Fibroblast of lung (primary cell): ENCODE measurements around the gene PTPN9.

Experiments
- EZH2 ChIP-seq: IDR thresholded peaks from 2 replicates; pipeline ENCODE4 v1.5.1; 2012; ENCODE audit warnings: low read length, control low read depth, mild to moderate bottlenecking; ENCODE audit errors: missing control alignments
- TF ChIP-seq, protein P1 (sequence below), 2 donors: IDR thresholded peaks in 1 of 2; conservative IDR thresholded peaks in 1 of 2; 1 replicate in 1 of 2; 2 replicates in 1 of 2; pipeline ENCODE4 v1.5.1; 2011 to 2012; ENCODE audit warnings: low read length in 2 of 2, control low read depth in 1 of 2, inconsistent platforms in 1 of 2, low read depth in 1 of 2, mild to moderate bottlenecking in 1 of 2

DNA sequence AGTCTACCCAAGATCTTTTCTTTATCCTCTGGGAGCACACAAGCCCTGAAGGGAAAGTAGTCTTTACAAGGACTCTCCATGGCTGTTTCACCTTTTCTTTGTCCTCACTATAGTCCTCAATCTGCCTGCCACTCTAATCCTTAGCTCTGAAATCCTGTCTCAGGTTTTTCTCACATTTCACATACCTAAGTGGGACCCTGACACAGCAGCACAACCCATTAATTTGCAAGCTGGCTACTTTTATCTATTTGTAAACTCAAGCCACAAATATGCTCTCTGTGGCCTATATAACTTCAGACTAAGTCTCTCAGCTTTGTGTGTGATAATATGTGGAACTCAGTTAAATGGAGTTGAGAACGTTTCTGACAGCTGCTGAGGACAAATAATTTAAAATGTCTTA, 147.4 kb downstream of the PTPN9 start:
- TF ChIP-seq, protein P1, sequence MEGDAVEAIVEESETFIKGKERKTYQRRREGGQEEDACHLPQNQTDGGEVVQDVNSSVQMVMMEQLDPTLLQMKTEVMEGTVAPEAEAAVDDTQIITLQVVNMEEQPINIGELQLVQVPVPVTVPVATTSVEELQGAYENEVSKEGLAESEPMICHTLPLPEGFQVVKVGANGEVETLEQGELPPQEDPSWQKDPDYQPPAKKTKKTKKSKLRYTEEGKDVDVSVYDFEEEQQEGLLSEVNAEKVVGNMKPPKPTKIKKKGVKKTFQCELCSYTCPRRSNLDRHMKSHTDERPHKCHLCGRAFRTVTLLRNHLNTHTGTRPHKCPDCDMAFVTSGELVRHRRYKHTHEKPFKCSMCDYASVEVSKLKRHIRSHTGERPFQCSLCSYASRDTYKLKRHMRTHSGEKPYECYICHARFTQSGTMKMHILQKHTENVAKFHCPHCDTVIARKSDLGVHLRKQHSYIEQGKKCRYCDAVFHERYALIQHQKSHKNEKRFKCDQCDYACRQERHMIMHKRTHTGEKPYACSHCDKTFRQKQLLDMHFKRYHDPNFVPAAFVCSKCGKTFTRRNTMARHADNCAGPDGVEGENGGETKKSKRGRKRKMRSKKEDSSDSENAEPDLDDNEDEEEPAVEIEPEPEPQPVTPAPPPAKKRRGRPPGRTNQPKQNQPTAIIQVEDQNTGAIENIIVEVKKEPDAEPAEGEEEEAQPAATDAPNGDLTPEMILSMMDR (conservative IDR thresholded peaks at IDR 0.05 in 1 of 2, IDR thresholded peaks at IDR 0.05 in 1 of 2; ENCODE audit: low read depth in 1 of 2, low read length in 2 of 2): no peak
- TF ChIP-seq EZH2: no peak
